Measurements from ENCODE around the gene ALDOC.

ALDOC gene

DNA sequence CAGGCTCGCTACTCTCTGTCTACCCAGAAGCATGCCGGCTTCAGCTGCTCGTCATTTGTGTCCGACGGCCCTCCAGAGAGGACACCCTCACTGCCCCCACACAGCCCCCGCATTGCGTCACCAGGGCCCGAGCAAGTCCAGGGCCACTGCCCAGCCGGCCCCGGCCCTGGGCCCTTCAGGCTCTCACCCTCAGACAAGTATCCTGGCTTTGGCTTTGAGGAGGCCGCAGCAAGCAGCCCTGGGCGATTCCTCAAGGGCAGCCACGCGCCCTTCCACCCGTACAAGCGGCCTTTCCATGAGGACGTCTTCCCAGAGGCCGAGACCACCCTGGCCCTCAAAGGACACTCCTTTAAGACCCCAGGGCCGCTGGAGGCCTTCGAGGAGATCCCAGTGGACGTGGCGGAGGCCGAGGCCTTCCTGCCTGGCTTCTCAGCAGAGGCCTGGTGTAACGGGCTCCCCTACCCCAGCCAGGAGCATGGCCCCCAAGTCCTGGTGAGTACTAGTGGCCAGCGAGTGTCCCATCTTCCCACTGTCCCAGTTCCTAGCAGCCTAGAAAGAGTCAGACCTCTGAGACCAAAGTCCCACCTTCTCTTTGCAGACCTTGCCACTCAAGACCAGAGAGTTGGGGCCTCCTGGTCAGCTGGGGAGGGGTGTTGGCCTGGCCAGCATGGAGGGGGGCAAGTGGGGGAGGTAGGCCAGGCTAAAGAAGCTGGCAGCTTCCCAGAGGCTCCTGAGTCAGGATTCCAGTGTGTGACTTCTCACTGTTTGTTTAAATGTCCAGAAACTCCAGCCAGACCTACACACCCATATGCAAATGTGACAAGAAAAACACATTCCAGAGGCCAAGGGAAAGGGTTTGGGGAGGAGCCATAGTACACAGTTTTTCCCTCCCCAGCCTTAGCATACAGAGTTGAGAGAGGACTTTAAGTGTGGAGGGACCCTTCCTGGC, 51.9 kb downstream of the ALDOC start:
- H3K4me3 ChIP-seq (ENCODE audit: insufficient read depth in 1 of 2, low read depth in 1 of 2, low read length in 2 of 2): no peak overlapping the region
- no peak overlapping the region for H3K9ac ChIP-seq (ENCODE audit: low read length)
- no peaks in the 10 kb centered on the region for H3K36me3 ChIP-seq (ENCODE audit: control insufficient read depth in 1 of 2, insufficient read depth in 2 of 2, low read depth in 1 of 2, low read length in 2 of 2)
- peak overlapping the region in 1 of 2 experiments; percentile 66 for H2BK12ac ChIP-seq (ENCODE audit: low read length in 2 of 2)
- H2BK120ac ChIP-seq (ENCODE audit: low read depth, low read length): peak overlapping the region; percentile 44
- H3K27me3 ChIP-seq (ENCODE audit: control insufficient read depth in 1 of 2, insufficient read depth in 1 of 2, low read length in 2 of 2): peaks cover 18 to 19% of the 10 kb centered on the region in 2 experiments
- H2AK5ac ChIP-seq (ENCODE audit: low read length, severe bottlenecking): no peak overlapping the region
- no peak overlapping the region for H3K27ac ChIP-seq (ENCODE audit: low read length, poor library complexity, severe bottlenecking)
- peak overlapping the region in 1 of 2 experiments; percentile 60 for H3K23ac ChIP-seq (ENCODE audit: low read length in 2 of 2)
- H3K14ac ChIP-seq (ENCODE audit: low read length in 2 of 2): peak overlapping the region in 1 of 2 experiments; percentile 94
- peaks cover 17% of the 10 kb centered on the region for H3K4me1 ChIP-seq (ENCODE audit: control insufficient read depth, insufficient read depth, low read depth, low read length)
- H3K79me1 ChIP-seq (replicated peaks; ENCODE audit: low read length, poor library complexity, severe bottlenecking): no peaks in the 10 kb centered on the region
- no peaks in the 10 kb centered on the region for H3K9me3 ChIP-seq (ENCODE audit: control insufficient read depth, low read length)
- H3K4me2 ChIP-seq (ENCODE audit: low read length, poor library complexity, severe bottlenecking): no peak overlapping the region
- peak overlapping the region; percentile 32 for H2AFZ ChIP-seq (ENCODE audit: low read depth, low read length)
- H3K4ac ChIP-seq (ENCODE audit: low read depth in 1 of 2, low read length in 2 of 2): peak overlapping the region in 1 of 2 experiments; percentile 50
- H2BK15ac ChIP-seq (ENCODE audit: low read depth, poor library complexity, severe bottlenecking): peak overlapping the region; percentile 44
- peak; percentile 67 for DNase-seq
- H4K91ac ChIP-seq (ENCODE audit: low read length): peak overlapping the region; percentile 58
- H4K8ac ChIP-seq (ENCODE audit: low read length): peak overlapping the region; percentile 35
- H3K18ac ChIP-seq (ENCODE audit: low read depth in 1 of 2, low read length in 2 of 2): peak overlapping the region; percentile 57 to 69
- no peak overlapping the region for H2BK5ac ChIP-seq (ENCODE audit: low read depth, low read length, poor library complexity, severe bottlenecking)
- WGBS: 89% methylated on average over 24 of the region's 25 CpGs

DNA sequence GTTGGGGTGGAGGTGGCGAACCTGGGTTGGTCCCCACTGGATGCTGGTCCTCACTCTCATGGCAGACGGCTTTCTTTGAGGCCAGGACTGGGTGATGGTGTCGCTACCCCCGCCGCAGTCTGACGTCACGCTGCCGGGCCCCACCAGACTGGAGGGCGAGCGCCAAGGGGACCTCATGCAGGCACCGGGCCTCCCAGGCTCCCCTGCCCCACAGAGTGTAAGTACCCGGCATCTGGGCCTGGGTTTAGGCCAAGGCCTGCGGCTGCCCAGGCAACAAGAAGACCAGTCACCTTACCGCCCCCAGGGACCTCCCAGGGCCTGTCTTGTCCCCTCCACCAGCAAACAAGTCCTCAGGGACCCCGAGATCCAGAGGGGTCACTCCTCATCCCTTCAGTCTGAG, 52.8 kb downstream of the ALDOC start:
- Histone ChIP-seq H3K79me1 (replicated peaks; ENCODE audit: low read length, poor library complexity, severe bottlenecking) (no peaks in the 10 kb centered on the region), H3K9ac (ENCODE audit: low read length) (no peak overlapping the region), H2BK5ac (ENCODE audit: low read depth, low read length, poor library complexity, severe bottlenecking) (no peak overlapping the region), H2AFZ (ENCODE audit: low read depth, low read length) (no peak overlapping the region), H2AK5ac (ENCODE audit: low read length, severe bottlenecking) (no peak overlapping the region), H2BK15ac (ENCODE audit: low read depth, poor library complexity, severe bottlenecking) (no peak overlapping the region), H3K4me1 (ENCODE audit: control insufficient read depth, insufficient read depth, low read depth, low read length) (peaks cover 17% of the 10 kb centered on the region), H3K18ac (ENCODE audit: low read depth in 1 of 2, low read length in 2 of 2) (no peak overlapping the region), H3K27me3 (ENCODE audit: control insufficient read depth in 1 of 2, insufficient read depth in 1 of 2, low read length in 2 of 2) (peaks cover 25% of the 10 kb centered on the region in 2 experiments), H3K36me3 (ENCODE audit: control insufficient read depth in 1 of 2, insufficient read depth in 2 of 2, low read depth in 1 of 2, low read length in 2 of 2) (no peaks in the 10 kb centered on the region), H4K91ac (ENCODE audit: low read length) (no peak overlapping the region), H3K14ac (ENCODE audit: low read length in 2 of 2) (no peak overlapping the region), H3K9me3 (ENCODE audit: control insufficient read depth, low read length) (no peaks in the 10 kb centered on the region), H3K4me3 (ENCODE audit: insufficient read depth in 1 of 2, low read depth in 1 of 2, low read length in 2 of 2) (no peak overlapping the region), H4K8ac (ENCODE audit: low read length) (no peak overlapping the region), H2BK12ac (ENCODE audit: low read length in 2 of 2) (no peak overlapping the region), H3K23ac (ENCODE audit: low read length in 2 of 2) (no peak overlapping the region), H3K27ac (ENCODE audit: low read length, poor library complexity, severe bottlenecking) (no peak overlapping the region), H3K4me2 (ENCODE audit: low read length, poor library complexity, severe bottlenecking) (no peak overlapping the region), H3K4ac (ENCODE audit: low read depth in 1 of 2, low read length in 2 of 2) (no peak overlapping the region), H2BK120ac (ENCODE audit: low read depth, low read length) (no peak overlapping the region)
- DNase-seq: no peak
- 87% methylated on average over 15 of the region's 15 CpGs for WGBS

DNA sequence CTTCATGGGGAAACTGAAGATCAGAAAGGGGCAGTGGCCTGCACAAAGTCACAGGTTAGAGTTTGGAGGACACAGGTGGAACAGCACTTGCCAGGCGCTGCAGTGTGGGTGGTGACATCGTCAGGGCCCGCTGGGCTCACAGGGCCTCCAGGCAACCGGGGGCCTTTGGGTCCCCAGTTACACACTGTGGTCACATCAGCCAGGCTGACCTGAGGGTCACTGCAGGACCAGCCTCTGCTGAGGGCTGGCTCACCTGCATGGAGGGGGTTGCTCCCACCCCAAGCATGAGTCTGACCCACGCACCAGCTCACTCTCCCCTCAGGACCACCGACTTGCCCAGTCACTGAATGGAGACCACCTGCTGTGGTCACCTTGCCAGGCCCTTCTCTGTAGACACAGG, 53.5 kb downstream of the ALDOC start:
- H4K91ac ChIP-seq (ENCODE audit: low read length): no peak overlapping the region
- no peak overlapping the region for H3K18ac ChIP-seq (ENCODE audit: low read depth in 1 of 2, low read length in 2 of 2)
- no peak overlapping the region for H4K8ac ChIP-seq (ENCODE audit: low read length)
- no peak overlapping the region for H2AK5ac ChIP-seq (ENCODE audit: low read length, severe bottlenecking)
- WGBS: 73% methylated on average over 6 of the region's 6 CpGs
- H3K27me3 ChIP-seq (ENCODE audit: control insufficient read depth in 1 of 2, insufficient read depth in 1 of 2, low read length in 2 of 2): peaks cover 26 to 29% of the 10 kb centered on the region in 2 experiments
- no peak overlapping the region for H2BK15ac ChIP-seq (ENCODE audit: low read depth, poor library complexity, severe bottlenecking)
- no peak overlapping the region for H3K9ac ChIP-seq (ENCODE audit: low read length)
- no peaks in the 10 kb centered on the region for H3K79me1 ChIP-seq (replicated peaks; ENCODE audit: low read length, poor library complexity, severe bottlenecking)
- H3K4me2 ChIP-seq (ENCODE audit: low read length, poor library complexity, severe bottlenecking): no peak overlapping the region
- no peak overlapping the region for H3K27ac ChIP-seq (ENCODE audit: low read length, poor library complexity, severe bottlenecking)
- H3K14ac ChIP-seq (ENCODE audit: low read length in 2 of 2): no peak overlapping the region
- H2BK120ac ChIP-seq (ENCODE audit: low read depth, low read length): no peak overlapping the region
- no peak overlapping the region for H3K23ac ChIP-seq (ENCODE audit: low read length in 2 of 2)
- H2BK12ac ChIP-seq (ENCODE audit: low read length in 2 of 2): no peak overlapping the region
- no peak for DNase-seq
- H3K4me1 ChIP-seq (ENCODE audit: control insufficient read depth, insufficient read depth, low read depth, low read length): peaks cover 17% of the 10 kb centered on the region
- H2AFZ ChIP-seq (ENCODE audit: low read depth, low read length): no peak overlapping the region
- no peak overlapping the region for H2BK5ac ChIP-seq (ENCODE audit: low read depth, low read length, poor library complexity, severe bottlenecking)
- H3K9me3 ChIP-seq (ENCODE audit: control insufficient read depth, low read length): no peaks in the 10 kb centered on the region
- no peak overlapping the region for H3K4ac ChIP-seq (ENCODE audit: low read depth in 1 of 2, low read length in 2 of 2)
- no peak overlapping the region for H3K4me3 ChIP-seq (ENCODE audit: insufficient read depth in 1 of 2, low read depth in 1 of 2, low read length in 2 of 2)
- H3K36me3 ChIP-seq (ENCODE audit: control insufficient read depth in 1 of 2, insufficient read depth in 2 of 2, low read depth in 1 of 2, low read length in 2 of 2): no peaks in the 10 kb centered on the region
